ENCODE results near the gene NOTO. TPM values are rescaled to one million over a fixed set of nuclear protein-coding genes. Genes with fewer than 3 reads are reported as not detected.

The NOTO gene
- total RNA-seq, 1 donor from 2014 or later = not detected

- Histone ChIP-seq H3K27me3 (ENCODE audit: control insufficient read depth, insufficient read depth, low read length) (no peaks in the 10 kb centered on the region), H3K36me3 (ENCODE audit: control insufficient read depth, insufficient read depth, low read length) (no peaks in the 10 kb centered on the region), H3K4me3 (ENCODE audit: low read depth, low read length) (no peak overlapping the region)
- TF ChIP-seq CTCF (IDR thresholded peaks at IDR 0.05; ENCODE audit: insufficient read depth, low read length, poor library complexity, severe bottlenecking) = no peak
- DNase-seq (ENCODE audit: low read depth) = no peak
Measured at GRCh38 chr2:73217160-73217559, 14.8 kb downstream of the NOTO start.

GRCh38 chr2:73217826-73218225 lies 15.5 kb downstream of the NOTO start:
- TF ChIP-seq CTCF (IDR thresholded peaks at IDR 0.05; ENCODE audit: insufficient read depth, low read length, poor library complexity, severe bottlenecking) = no peak
- Histone ChIP-seq H3K36me3 (ENCODE audit: control insufficient read depth, insufficient read depth, low read length) (no peaks in the 10 kb centered on the region), H3K4me3 (ENCODE audit: low read depth, low read length) (no peak overlapping the region), H3K27me3 (ENCODE audit: control insufficient read depth, insufficient read depth, low read length) (no peaks in the 10 kb centered on the region)
- DNase-seq (ENCODE audit: low read depth) = no peak

- no peak for TF ChIP-seq CTCF (IDR thresholded peaks at IDR 0.05; ENCODE audit: insufficient read depth, low read length, poor library complexity, severe bottlenecking)
- Histone ChIP-seq H3K4me3 (ENCODE audit: low read depth, low read length) (no peak overlapping the region), H3K27me3 (ENCODE audit: control insufficient read depth, insufficient read depth, low read length) (no peaks in the 10 kb centered on the region), H3K36me3 (ENCODE audit: control insufficient read depth, insufficient read depth, low read length) (no peaks in the 10 kb centered on the region)
- DNase-seq (ENCODE audit: low read depth) = no peak
Measured at GRCh38 chr2:73218298-73218697, 15.9 kb downstream of the NOTO start.

- no peak for DNase-seq (ENCODE audit: low read depth)
- Histone ChIP-seq H3K4me3 (ENCODE audit: low read depth, low read length) (no peak overlapping the region), H3K27me3 (ENCODE audit: control insufficient read depth, insufficient read depth, low read length) (no peaks in the 10 kb centered on the region), H3K36me3 (ENCODE audit: control insufficient read depth, insufficient read depth, low read length) (peaks cover 1% of the 10 kb centered on the region)
- TF ChIP-seq CTCF (IDR thresholded peaks at IDR 0.05; ENCODE audit: insufficient read depth, low read length, poor library complexity, severe bottlenecking) = no peak
Measured at GRCh38 chr2:73223821-73224220, 21.4 kb downstream of the NOTO start.

GRCh38 chr2:73225513-73226360 lies 23.4 kb downstream of the NOTO start:
- Histone ChIP-seq H3K36me3 (ENCODE audit: control insufficient read depth, insufficient read depth, low read length) (peaks cover 1% of the 10 kb centered on the region), H3K4me3 (ENCODE audit: low read depth, low read length) (no peak overlapping the region), H3K27me3 (ENCODE audit: control insufficient read depth, insufficient read depth, low read length) (no peaks in the 10 kb centered on the region)
- DNase-seq (ENCODE audit: low read depth) = no peak
- TF ChIP-seq CTCF (IDR thresholded peaks at IDR 0.05; ENCODE audit: insufficient read depth, low read length, poor library complexity, severe bottlenecking) = no peak

- TF ChIP-seq CTCF (IDR thresholded peaks at IDR 0.05; ENCODE audit: insufficient read depth, low read length, poor library complexity, severe bottlenecking) = no peak
- H3K36me3 ChIP-seq (ENCODE audit: control insufficient read depth, insufficient read depth, low read length) = peaks cover 1% of the 10 kb centered on the region
Measured at GRCh38 chr2:73227086-73227485, 24.7 kb downstream of the NOTO start.

More at GRCh38 chr2:73227086-73227485, 24.7 kb downstream of the NOTO start:
- Histone ChIP-seq H3K4me3 (ENCODE audit: low read depth, low read length) (no peak overlapping the region), H3K27me3 (ENCODE audit: control insufficient read depth, insufficient read depth, low read length) (no peaks in the 10 kb centered on the region)
- no peak for DNase-seq (ENCODE audit: low read depth)

All from kidney epithelial cell (primary cell).